ENCODE measurements around the gene COPRS. TPM values are rescaled to one million over a fixed set of nuclear protein-coding genes. Genes with fewer than 3 reads are reported as not detected.
"Not testable (repeated sequence)": the region's sequence is repeated elsewhere in the genome, so short reads cannot be mapped to it uniquely, and the experiment has no call there.

COPRS gene
- total RNA-seq, 1 experiment from 2014 or later, result 199 TPM

DNA sequence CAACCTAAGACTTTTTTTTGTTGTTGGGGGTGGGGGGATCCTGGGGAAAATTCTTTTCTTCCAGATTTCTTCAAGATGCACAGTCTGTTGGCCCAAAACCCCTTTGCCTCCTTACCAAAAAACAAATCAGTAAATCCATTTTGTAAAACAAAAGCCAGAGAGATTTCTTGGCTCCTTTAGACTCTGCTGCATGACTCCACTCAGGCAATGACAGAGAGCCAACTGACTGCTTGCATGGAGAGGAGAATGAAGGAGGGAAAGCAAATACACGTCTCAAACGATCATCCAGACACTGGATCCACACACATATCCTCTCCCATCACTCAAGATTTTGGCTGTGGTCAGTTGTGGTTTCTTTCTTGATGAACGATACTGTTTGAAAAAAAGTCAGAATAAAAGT, 13.8 kb downstream of the COPRS start:
- no peak for DNase-seq (ENCODE audit: low read depth)

GRCh38 chr17:31843070-31843745, 15.8 kb downstream of the COPRS start:
- peak; percentile 36 for DNase-seq (ENCODE audit: low read depth)

DNA sequence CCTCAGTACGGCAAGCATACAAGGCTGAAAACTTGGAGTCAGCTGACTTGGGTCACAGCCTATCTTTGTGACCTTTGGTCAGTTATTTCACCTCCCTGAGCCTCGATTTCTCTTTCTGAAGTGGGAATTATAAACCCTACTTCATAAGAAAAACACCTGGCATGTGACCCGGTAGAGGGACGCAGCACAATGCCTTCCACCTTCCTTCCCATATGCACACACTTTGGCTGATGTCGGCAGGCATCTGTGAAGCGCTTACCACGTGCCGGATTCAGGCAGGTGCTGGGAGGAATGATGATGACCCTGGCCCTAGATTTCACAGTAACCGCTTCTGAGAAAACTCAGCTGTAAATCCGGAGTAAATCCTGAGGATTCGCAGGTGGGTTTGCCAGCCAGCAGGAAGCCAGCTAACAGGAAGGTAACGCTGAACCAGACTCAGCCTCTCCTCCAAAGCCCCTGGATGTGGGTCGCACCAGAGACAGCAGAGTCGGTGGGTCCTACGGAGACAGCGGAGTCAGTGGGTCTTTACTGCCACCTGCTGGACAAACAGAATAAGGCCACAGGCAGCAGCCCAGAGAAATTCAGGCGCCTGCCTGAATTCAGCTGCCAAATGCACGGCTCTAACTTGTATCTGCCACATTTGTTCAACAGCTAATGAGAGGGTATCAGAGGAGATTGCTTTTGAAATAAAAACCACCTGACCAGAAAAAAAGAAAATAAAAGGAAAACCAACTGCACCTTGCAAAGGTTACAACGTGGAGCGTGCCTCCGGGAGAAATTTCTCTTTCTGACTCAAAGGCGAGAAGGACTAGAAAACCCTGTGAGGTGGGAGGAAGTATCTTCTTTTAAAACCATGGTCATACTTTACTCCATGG, 16.6 kb downstream of the COPRS start:
- DNase-seq (ENCODE audit: low read depth), result peak; percentile 82

GRCh38 chr17:31841850-31842194, 17.2 kb downstream of the COPRS start:
- DNase-seq (ENCODE audit: low read depth), result no peak

GRCh38 chr17:31838636-31839225, 20.3 kb downstream of the COPRS start:
- no peak for DNase-seq (ENCODE audit: low read depth)

DNA sequence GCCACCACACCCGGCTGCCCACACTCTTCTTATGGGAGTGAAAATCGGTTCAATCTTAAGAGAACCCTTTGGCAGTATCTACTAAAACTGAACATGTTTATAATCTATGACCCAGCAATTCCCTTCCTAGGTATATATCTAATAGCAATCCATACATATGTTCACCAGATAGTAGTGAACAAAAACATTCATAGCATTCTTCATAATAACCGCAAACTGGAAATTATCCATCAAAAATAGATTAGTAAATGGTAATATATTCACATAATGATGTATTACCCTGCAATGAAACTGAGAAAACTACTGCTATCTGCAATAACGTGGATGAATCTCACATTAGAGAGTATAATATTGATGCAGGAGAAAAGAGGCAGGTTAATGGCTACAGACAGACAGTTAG, 23.1 kb downstream of the COPRS start:
- DNase-seq (ENCODE audit: low read depth), result no peak

- DNase-seq (ENCODE audit: low read depth), result no peak
These were observed 24.6 kb downstream of the COPRS start for GRCh38 chr17:31834448-31834847.

DNA sequence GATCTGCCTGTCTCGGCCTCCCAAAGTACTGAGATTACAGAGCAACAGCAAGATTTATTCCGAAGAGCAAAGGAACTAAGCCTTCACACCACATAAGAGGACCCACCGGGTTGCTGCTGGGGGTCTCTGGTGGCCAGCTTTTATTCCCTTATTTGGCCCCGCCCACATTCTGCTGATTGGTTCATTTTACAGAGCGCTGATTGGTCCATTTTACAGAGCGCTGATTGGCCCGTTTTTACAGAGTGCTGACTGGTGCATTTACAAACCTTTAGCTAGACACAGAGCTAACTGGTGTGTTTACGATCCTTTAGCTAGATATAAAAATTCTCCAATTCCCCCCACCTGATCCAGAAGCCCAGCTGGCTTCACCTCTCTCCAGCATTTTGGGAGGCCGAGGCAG, 26.3 kb downstream of the COPRS start:
- no peak for DNase-seq (ENCODE audit: low read depth)

DNA sequence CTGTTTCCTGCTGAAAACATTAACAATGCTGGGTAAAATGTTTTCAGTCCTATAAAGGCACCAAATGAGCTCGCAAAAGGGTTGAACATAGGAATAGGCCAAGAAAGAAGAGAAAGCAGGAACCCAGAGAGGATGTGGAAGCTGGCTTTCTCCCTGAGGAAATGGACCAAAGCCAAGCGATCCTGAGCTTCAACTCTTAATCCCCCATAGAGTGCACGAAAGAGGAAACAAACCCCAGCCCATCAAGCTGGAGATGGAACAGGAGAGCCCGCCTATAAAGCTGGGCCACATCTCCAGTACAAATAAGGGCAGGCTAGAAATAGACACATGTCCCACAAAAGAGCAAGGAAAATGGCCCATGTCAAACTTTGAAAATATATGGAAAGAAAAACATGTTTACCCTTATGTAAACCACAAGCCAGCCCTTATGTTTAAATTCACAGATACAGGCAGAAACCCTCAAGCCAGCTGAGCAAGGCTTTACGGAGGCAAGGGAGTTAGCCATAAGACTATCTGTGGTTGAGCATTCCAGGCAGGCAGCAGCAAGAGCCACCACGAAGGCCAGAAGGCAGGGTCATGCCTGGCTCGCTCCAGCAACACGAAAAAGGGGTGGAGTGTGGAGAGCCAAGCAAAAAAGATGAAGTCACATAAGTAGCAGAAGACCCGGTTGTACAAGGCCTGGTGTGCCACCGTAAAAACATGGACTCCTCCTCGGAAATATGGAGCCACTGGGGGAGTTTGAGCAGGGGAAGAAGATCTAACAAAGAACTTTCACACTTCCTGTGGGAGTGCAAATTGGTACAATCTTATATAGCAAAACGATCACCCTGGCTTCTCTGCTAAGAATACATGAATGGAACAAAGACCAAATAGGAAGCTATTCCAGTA, 27.8 kb downstream of the COPRS start:
- no peak for DNase-seq (ENCODE audit: low read depth)

DNA sequence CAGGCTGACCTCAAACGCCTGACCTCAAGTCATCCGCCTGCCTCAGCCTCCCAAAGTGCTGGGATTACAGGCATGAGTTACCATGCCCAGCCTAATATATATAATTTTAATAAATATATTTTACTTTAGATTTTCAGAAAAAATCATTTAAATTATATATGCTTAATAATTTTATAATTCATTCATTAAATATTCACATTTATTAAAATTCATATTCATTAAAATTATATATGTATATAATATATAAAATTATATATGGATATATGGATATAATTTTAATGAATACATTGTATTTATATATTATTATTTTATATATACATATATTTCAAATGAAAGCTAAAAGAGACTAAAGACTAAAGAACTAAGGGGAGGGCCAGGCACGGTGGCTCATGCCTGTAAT, 29.4 kb downstream of the COPRS start:
- DNase-seq (ENCODE audit: low read depth), result no peak

DNA sequence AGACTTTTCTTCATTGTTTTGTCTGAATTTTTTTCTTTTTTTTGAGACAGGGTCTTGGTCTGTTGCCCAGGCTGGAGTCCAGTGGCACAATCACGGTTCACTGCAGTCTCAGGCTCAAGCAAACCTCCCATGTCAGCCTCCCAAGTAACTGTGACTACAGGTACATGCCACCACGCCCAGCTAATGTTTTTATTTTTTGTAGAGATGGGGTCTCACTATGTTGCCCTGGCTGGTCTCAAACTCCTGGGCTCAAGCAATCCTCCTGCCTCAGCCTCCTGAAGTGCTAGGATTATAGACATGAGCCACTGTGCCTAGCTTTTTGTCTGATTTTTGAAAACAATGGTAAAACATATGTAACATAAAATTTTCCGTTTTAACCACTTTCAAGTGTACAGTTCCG, 30.1 kb downstream of the COPRS start:
- not testable (repeated sequence) for DNase-seq (ENCODE audit: low read depth)

DNA sequence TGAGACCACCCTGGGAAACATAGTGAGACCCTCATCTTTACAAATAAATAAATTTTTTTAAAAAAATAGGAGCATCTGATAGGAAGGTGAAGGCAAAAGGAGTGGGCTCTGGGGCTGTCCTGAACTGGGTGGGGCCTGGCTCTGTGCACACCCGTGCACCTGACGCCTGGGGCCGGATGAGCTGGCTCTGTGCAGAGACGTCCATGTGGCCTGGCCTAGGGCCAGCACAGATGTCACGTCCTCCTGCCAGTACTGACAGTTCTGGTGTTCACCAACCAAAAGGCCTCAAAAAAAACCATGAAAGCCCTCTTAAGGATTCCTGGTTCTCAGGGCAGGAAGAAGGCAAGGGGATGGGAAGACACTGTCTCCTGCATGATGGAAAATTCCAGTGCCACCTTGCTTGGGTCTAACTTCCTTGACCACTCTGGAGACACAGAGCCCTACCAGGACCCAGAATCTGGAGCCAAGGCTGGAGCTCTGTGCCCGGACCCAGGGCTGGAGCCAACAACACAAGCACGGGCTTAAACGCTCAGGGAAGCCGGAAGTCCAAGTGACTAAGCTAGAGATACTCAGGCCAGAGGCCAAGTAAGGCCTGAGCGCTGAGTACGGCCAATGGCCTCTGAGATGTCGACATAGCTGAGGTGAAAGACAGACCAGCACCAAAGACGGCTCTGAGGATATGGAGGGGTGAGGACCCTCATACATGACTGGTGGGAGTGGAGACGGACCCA, 32.9 kb downstream of the COPRS start:
- peak; percentile 67 for DNase-seq (ENCODE audit: low read depth)

- no peak for DNase-seq (ENCODE audit: low read depth)
These were observed 34.2 kb downstream of the COPRS start for GRCh38 chr17:31824766-31825360.

GRCh38 chr17:31823014-31823413, 36.0 kb downstream of the COPRS start:
- DNase-seq (ENCODE audit: low read depth), result no peak

DNA sequence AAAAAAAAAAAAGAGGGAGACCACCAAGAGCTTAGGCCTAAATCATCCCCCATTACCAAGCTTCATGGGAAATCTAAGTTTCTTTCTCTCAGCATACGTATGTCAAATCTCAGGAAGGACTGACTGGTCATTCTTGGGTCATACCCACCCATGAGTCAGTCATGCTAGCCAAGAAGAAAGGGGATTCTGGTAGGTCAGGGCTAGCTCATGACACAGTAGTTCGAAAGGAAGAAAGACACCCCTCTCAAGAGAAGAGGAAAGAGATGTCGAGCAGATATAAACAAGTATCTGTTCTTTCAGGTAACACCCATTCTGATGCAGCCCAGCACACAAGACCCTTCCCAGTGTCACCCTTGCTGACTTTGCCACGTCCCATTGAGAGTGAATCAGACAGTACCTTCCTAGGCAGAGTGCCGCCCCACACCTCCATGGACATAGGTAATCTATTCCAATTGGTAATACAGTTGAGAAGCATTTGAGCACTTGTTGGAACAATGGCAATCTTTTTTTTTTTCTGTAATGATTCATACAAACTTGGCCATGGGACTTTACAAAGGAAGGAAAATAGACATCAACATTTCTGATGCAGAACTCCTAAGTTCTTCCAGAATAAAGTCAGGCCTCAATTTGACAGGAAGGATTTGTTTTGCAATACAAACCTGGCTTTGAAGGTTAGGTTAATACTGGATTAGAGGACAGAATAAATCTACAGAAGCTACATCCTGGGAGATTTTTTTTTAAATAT, 38.2 kb downstream of the COPRS start:
- DNase-seq (ENCODE audit: low read depth), result no peak

DNA sequence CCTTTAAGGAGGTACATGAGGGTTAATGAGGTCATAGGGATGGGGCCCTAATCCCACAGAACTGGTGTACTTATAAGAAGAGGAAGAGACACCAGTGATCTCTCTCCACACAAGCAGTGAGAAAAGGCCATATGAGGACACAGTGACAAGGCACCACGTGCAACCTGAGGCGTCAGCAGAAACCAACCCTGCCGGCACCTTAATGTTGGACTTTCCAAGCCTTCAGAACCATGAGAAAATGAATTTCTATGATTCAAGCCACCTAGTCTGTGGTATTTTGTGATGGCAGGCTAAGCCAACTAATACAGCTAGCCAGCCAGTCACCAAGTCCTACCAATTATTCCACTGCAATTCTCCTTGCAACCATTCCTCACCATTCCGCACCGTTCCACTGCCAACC, 39.5 kb downstream of the COPRS start:
- DNase-seq (ENCODE audit: low read depth), result no peak

DNA sequence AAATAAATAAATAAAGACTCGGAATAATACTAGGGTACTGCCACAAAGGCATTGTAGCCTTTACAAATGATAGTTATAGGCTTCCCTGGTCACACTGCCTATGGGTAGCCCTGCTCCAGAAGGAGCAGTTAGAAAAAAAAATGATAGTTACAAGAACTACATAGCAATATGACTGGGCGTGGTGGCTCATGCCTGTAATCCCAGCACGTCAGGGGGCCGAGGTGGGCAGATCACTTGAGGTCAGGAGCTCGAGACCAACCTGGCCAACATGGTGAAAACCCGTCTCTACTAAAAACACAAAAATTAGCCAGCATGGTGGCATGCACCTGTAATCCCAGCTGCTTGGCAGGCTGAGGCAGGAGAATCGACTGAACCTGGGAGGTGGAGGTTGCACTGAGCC, 40.2 kb downstream of the COPRS start:
- DNase-seq (ENCODE audit: low read depth), result not testable (repeated sequence)

DNA sequence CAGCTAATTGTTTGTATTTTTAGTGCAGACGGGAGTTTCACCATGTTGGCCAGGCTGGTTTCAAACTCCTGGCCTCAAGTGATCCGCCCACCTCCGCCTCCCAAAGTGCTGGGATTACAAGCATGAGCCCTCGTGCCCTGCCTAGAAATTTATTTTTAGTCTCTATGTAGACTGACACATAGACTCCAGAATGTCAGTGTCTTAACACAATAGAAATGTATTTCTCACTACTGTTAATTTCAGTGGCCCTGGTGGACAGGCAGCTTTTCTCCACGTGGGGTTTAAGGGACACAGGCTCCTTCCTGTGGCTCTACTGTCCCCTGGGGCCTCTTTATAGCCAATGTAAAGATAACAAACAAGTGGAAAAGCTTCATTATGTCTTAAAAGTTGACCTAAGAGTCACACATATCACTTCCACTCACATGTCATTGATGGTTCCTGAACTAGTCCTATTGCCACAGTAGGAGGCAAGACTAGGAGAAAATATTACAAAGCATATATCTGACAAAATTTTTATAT, 43.8 kb downstream of the COPRS start:
- DNase-seq (ENCODE audit: low read depth), result no peak

DNA sequence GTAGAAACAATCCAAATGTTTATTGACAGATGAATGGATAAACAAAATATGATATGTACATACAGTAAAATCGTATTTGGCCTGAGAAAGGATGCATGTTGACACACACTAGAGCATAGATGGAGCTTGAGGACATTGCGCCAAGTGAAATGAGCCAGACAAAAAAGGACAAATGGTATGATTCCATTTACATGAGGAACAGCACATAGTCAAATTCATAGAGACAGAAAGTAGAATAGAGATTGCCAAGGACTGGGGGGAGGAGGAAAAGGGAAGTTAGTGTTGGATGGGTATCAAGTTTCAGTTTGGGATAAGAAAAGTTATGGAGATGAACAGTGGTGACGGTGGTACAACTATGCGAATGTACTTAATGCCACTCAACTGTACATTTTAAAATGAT, 47.9 kb downstream of the COPRS start:
- DNase-seq (ENCODE audit: low read depth), result no peak

GRCh38 chr17:31809876-31810275, 49.2 kb downstream of the COPRS start:
- not testable (repeated sequence) for DNase-seq (ENCODE audit: low read depth)

Measured in Daoy (cell line).